ENCODE measurements around the gene SERINC1.

GRCh38 chr6:122449069-122449468 lies 22.5 kb downstream of the SERINC1 start:
- TF ChIP-seq POLR2AphosphoS5 (IDR thresholded peaks at IDR 0.05; ENCODE audit: low read depth, low read length) (no peak), POLR2A (IDR thresholded peaks at IDR 0.05; ENCODE audit: low read depth, low read length) (no peak), TAF1 (IDR thresholded peaks at IDR 0.05; ENCODE audit: low read depth, low read length) (no peak), POU2F2 (IDR thresholded peaks at IDR 0.05; ENCODE audit: low read depth, low read length) (no peak), SPI1 (IDR thresholded peaks at IDR 0.05; ENCODE audit: low read depth, low read length) (no peak)

All from GM12891 (cell line).